H9 (cell line): Measurements from ENCODE around the gene ARHGEF6. TPM values are rescaled to one million over a fixed set of nuclear protein-coding genes. Genes with fewer than 3 reads are reported as not detected.

Experiments
- DNase-seq: peaks from one replicate; pipeline ENCODE4 v3.0.0-alpha.2; 2017
- H2AFZ ChIP-seq: one replicate; pipeline ENCODE4 v1.6.1; 2013; ENCODE audit warnings: mild to moderate bottlenecking, low read length, control low read depth, moderate library complexity
- H2AK5ac ChIP-seq: 2 replicates; pipeline ENCODE4 v1.6.1; 2013; ENCODE audit warnings: low read length, control low read depth, mixed read lengths; ENCODE audit not compliant: insufficient read length
- H2BK120ac ChIP-seq: one replicate; pipeline ENCODE4 v1.6.1; 2013; ENCODE audit warnings: low read depth, mild to moderate bottlenecking, low read length, control low read depth, inconsistent platforms; ENCODE audit not compliant: poor library complexity, severe bottlenecking
- H2BK12ac ChIP-seq: 2 replicates; pipeline ENCODE4 v1.6.1; 2013; ENCODE audit warnings: low read length, control low read depth, mixed read lengths, low read depth; ENCODE audit not compliant: insufficient read length
- H2BK15ac ChIP-seq: 2 replicates; pipeline ENCODE4 v1.6.1; 2013; ENCODE audit warnings: low read depth, low read length, control low read depth
- H2BK20ac ChIP-seq: one replicate; pipeline ENCODE4 v1.6.1; 2013; ENCODE audit warnings: low read depth, mild to moderate bottlenecking, low read length, control low read depth, inconsistent platforms; ENCODE audit not compliant: poor library complexity, severe bottlenecking
- H2BK5ac ChIP-seq: 2 replicates; pipeline ENCODE4 v1.6.1; 2013; ENCODE audit warnings: low read length, control low read depth, mixed read lengths; ENCODE audit not compliant: insufficient read length
- H3K14ac ChIP-seq: 2 replicates; pipeline ENCODE4 v1.6.1; 2013; ENCODE audit warnings: low read length, control low read depth; ENCODE audit not compliant: insufficient read depth
- H3K18ac ChIP-seq: 2 replicates; pipeline ENCODE4 v1.6.1; 2013; ENCODE audit warnings: low read depth, mild to moderate bottlenecking, mixed read lengths, low read length, control low read depth; ENCODE audit not compliant: insufficient read length
- H3K23ac ChIP-seq: 2 replicates; pipeline ENCODE4 v1.6.1; 2013; ENCODE audit warnings: low read length, control low read depth, mixed read lengths, low read depth; ENCODE audit not compliant: insufficient read length
- H3K23me2 ChIP-seq: 2 replicates; pipeline ENCODE4 v1.6.1; 2013; ENCODE audit warnings: low read depth, mild to moderate bottlenecking, mixed read lengths, low read length, control low read depth; ENCODE audit not compliant: insufficient read length, poor library complexity, severe bottlenecking
- H3K27ac ChIP-seq: 2 replicates; pipeline ENCODE4 v1.5.1; 2013; ENCODE audit warnings: low read length, control low read depth, mixed read lengths, low read depth; ENCODE audit not compliant: insufficient read length
- H3K27me3 ChIP-seq: 2 replicates; pipeline ENCODE4 v1.6.1; 2013; ENCODE audit warnings: low read length, control low read depth, inconsistent platforms; ENCODE audit not compliant: insufficient read depth
- H3K4ac ChIP-seq: 2 replicates; pipeline ENCODE4 v1.6.1; 2013; ENCODE audit warnings: low read depth, mild to moderate bottlenecking, control low read depth, inconsistent platforms, low read length, moderate library complexity
- H3K4me1 ChIP-seq: 2 replicates; pipeline ENCODE4 v1.6.1; 2013; ENCODE audit warnings: low read length, control low read depth, inconsistent platforms; ENCODE audit not compliant: insufficient read depth
- H3K4me2 ChIP-seq: 2 replicates; pipeline ENCODE4 v1.6.1; 2013; ENCODE audit warnings: low read length, control low read depth, mixed read lengths; ENCODE audit not compliant: insufficient read length, insufficient read depth
- H3K56ac ChIP-seq: 2 replicates; pipeline ENCODE4 v1.6.1; 2013; ENCODE audit warnings: low read depth, mild to moderate bottlenecking, mixed read lengths, low read length, control low read depth; ENCODE audit not compliant: insufficient read length
- H3K79me1 ChIP-seq: 2 replicates; pipeline ENCODE4 v1.6.1; 2013; ENCODE audit warnings: low read depth, mild to moderate bottlenecking, moderate library complexity, low read length, control low read depth, inconsistent platforms; ENCODE audit not compliant: insufficient read depth, poor library complexity, severe bottlenecking
- H3K79me2 ChIP-seq: 2 replicates; pipeline ENCODE4 v1.6.1; 2013; ENCODE audit warnings: low read length, control low read depth, inconsistent platforms; ENCODE audit not compliant: insufficient read depth
- H3K9ac ChIP-seq: 2 replicates; pipeline ENCODE4 v1.6.1; 2013; ENCODE audit warnings: low read length, control low read depth, mixed read lengths; ENCODE audit not compliant: insufficient read length; ENCODE audit errors: extremely low read depth
- H3K9me3 ChIP-seq: one replicate; pipeline ENCODE4 v1.6.1; 2013; ENCODE audit warnings: low read depth, low read length, inconsistent platforms; ENCODE audit not compliant: control insufficient read depth
- H3T11ph ChIP-seq: one replicate; pipeline ENCODE4 v1.6.1; 2013; ENCODE audit warnings: mild to moderate bottlenecking, low read length, control low read depth, inconsistent platforms
- H4K20me1 ChIP-seq: one replicate; pipeline ENCODE4 v1.6.1; 2013; ENCODE audit not compliant: control insufficient read depth, insufficient read length, insufficient read depth
- H4K5ac ChIP-seq: 2 replicates; pipeline ENCODE4 v1.6.1; 2013; ENCODE audit warnings: low read depth, mild to moderate bottlenecking, mixed read lengths, low read length, control low read depth; ENCODE audit not compliant: insufficient read length
- H4K8ac ChIP-seq: replicated peaks from 2 replicates; pipeline ENCODE4 v1.6.1; 2013; ENCODE audit warnings: low read length, control low read depth, mixed read lengths, low read depth; ENCODE audit not compliant: insufficient read length
- H4K91ac ChIP-seq: 2 replicates; pipeline ENCODE4 v1.6.1; 2013; ENCODE audit warnings: low read depth, mild to moderate bottlenecking, moderate library complexity, mixed read lengths, low read length, control low read depth; ENCODE audit not compliant: insufficient read length
- H3K27ac Mint-ChIP-seq, 3 experiments: 2 replicates in 2 of 3; 3 replicates in 1 of 3; pipeline ENCODE4 v1.8.0; 2020 to 2021; ENCODE audit warnings: mixed read lengths in 3 of 3, mild to moderate bottlenecking in 1 of 3, moderate library complexity in 1 of 3
- H3K27me3 Mint-ChIP-seq: 2 replicates; pipeline ENCODE4 v1.8.0; 2021; ENCODE audit warnings: low read depth, mild to moderate bottlenecking, moderate library complexity, mixed read lengths
- H3K36me3 Mint-ChIP-seq, 3 experiments: 2 replicates in 2 of 3; 3 replicates in 1 of 3; pipeline ENCODE4 v1.8.0; 2020 to 2021; ENCODE audit warnings: low read depth in 3 of 3, mixed read lengths in 3 of 3; ENCODE audit not compliant: insufficient read depth in 1 of 3
- H3K4me1 Mint-ChIP-seq, 2 experiments: 2 replicates each; pipeline ENCODE4 v1.8.0; 2020; ENCODE audit warnings: mixed read lengths in 2 of 2
- H3K4me3 Mint-ChIP-seq, 2 experiments: 2 replicates in 1 of 2; 3 replicates in 1 of 2; pipeline ENCODE4 v1.8.0; 2020 to 2021; ENCODE audit warnings: mild to moderate bottlenecking in 2 of 2, mixed read lengths in 2 of 2, moderate library complexity in 1 of 2
- H3K9me3 Mint-ChIP-seq, 2 experiments: 2 replicates in 1 of 2; 3 replicates in 1 of 2; pipeline ENCODE4 v1.8.0; 2020; ENCODE audit warnings: mild to moderate bottlenecking in 2 of 2, mixed read lengths in 2 of 2, moderate library complexity in 1 of 2
- CTCF ChIP-seq: fragments of 200-600 bp; sonication (generic); conservative IDR thresholded peaks from 3 replicates; pipeline ENCODE4 v1.8.0; 2021; ENCODE audit warnings: antibody characterized with exemption, mild to moderate bottlenecking
- WGBS: extraction: QIAGEN DNeasy Blood & Tissue Kit; methylation state at CpG from one replicate; pipeline ENCODE4 v1.1.7; 2013; ENCODE audit warnings: missing lambda C conversion rate, low lambda C conversion rate, mixed read lengths; ENCODE audit not compliant: insufficient read length; ENCODE audit errors: extremely low coverage; 5-methylcytosine and 5-hydroxymethylcytosine counted together
- total RNA-seq: library from RNA; stranded (reverse); gene quantifications from 2 replicates; pipeline ENCODE4 v1.2.1, GENCODE V29; 2021

ARHGEF6 gene
- total RNA-seq, 1 experiment from 2014 or later: 3.6 TPM

GRCh38 chrX:136780241-136780640 is 491 bp downstream of the ARHGEF6 start:
- Histone ChIP-seq H2AFZ (no peak overlapping the region), H2BK20ac (no peak overlapping the region), H3K4me2 (no peak overlapping the region), H3T11ph (no peak overlapping the region), H2BK12ac (no peak overlapping the region), H3K23ac (no peak overlapping the region), H3K4me1 (no peaks in the 10 kb centered on the region), H4K20me1 (no peaks in the 10 kb centered on the region), H3K9ac (no peak overlapping the region), H2BK120ac (no peak overlapping the region), H3K79me2 (no peaks in the 10 kb centered on the region), H2AK5ac (no peak overlapping the region), H2BK15ac (no peak overlapping the region), H3K14ac (no peak overlapping the region), H4K8ac (no peak overlapping the region), H3K9me3 (peaks cover 30% of the 10 kb centered on the region), H3K79me1 (no peaks in the 10 kb centered on the region), H4K5ac (no peak overlapping the region), H3K27ac (no peak overlapping the region), H3K18ac (no peak overlapping the region), H3K27me3 (no peaks in the 10 kb centered on the region), H3K56ac (no peak overlapping the region), H3K23me2 (no peaks in the 10 kb centered on the region), H3K4ac (no peak overlapping the region), H2BK5ac (no peak overlapping the region), H4K91ac (no peak overlapping the region)
- H3K27ac Mint-ChIP-seq: no peak overlapping the region
- peaks cover 1% of the 10 kb centered on the region; the same call in 1 of the 2 replicates for H3K27me3 Mint-ChIP-seq
- peaks cover 41 to 68% of the 10 kb centered on the region in 2 experiments for H3K9me3 Mint-ChIP-seq
- H3K4me1 Mint-ChIP-seq: peaks cover 0 to 5% of the 10 kb centered on the region in 2 experiments; a peak in 2 of 4 replicates
- no CpG with 5 or more reads among the region's 2 CpGs for WGBS
- H3K4me3 Mint-ChIP-seq: no peak overlapping the region
- H3K36me3 Mint-ChIP-seq: no peaks in the 10 kb centered on the region; a peak in 1 of 7 replicates
- TF ChIP-seq CTCF: no peak
- DNase-seq: no peak
